ENCODE results near the gene USP6NL. TPM values are rescaled to one million over a fixed set of nuclear protein-coding genes. Genes with fewer than 3 reads are reported as not detected.

The USP6NL gene
- polyA plus RNA-seq, 1 donor (not counting 4 experiments of a cell fraction or from before 2014, with no cell fraction given): 8.7 TPM

- H2AFZ ChIP-seq (ENCODE audit: control insufficient read depth, low read length): no peak overlapping the region
- H4K20me1 ChIP-seq (ENCODE audit: control insufficient read depth, extremely low read depth, insufficient read depth, low read length): no peaks in the 10 kb centered on the region
- H3K4me1 ChIP-seq (ENCODE audit: control insufficient read depth, extremely low read depth, insufficient read depth, low read length): no peaks in the 10 kb centered on the region
- H3K79me2 ChIP-seq (ENCODE audit: control insufficient read depth, insufficient read depth, low read length): no peaks in the 10 kb centered on the region
- no peaks in the 10 kb centered on the region for H3K9me3 ChIP-seq (ENCODE audit: control insufficient read depth, low read depth, low read length)
- H3K27ac ChIP-seq (ENCODE audit: control insufficient read depth, insufficient read depth, low read length): no peak overlapping the region
- H3K36me3 ChIP-seq (ENCODE audit: control insufficient read depth in 2 of 2, extremely low read depth in 1 of 2, insufficient read depth in 2 of 2, low read length in 2 of 2): peaks cover 5 to 11% of the 10 kb centered on the region in 2 experiments
- FAIRE-seq (no peak), DNase-seq (ENCODE audit: low read depth, low spot score) (no peak)
- H3K9ac ChIP-seq (ENCODE audit: control insufficient read depth, extremely low read depth, insufficient read depth, low read length): no peak overlapping the region
- no peak overlapping the region for H3K4me2 ChIP-seq (ENCODE audit: control insufficient read depth, extremely low read depth, insufficient read depth, low read depth, low read length)
- H3K27me3 ChIP-seq (ENCODE audit: control insufficient read depth, extremely low read depth, insufficient read depth, low read length): no peaks in the 10 kb centered on the region
- no peak overlapping the region for H3K4me3 ChIP-seq (ENCODE audit: control insufficient read depth in 2 of 3, extremely low read depth in 1 of 3, insufficient read depth in 2 of 3, low read depth in 1 of 3, low read length in 3 of 3)
- no peaks in the 10 kb centered on the region for H3K9me1 ChIP-seq (ENCODE audit: control insufficient read depth, extremely low read depth, insufficient read depth, low read length)
- TF ChIP-seq EZH2 (IDR thresholded peaks at IDR 0.05; ENCODE audit: low read length) (no peak), CTCF (optimal IDR thresholded peaks at IDR 0.05 in 1 of 3, IDR thresholded peaks at IDR 0.05 in 1 of 3, conservative IDR thresholded peaks at IDR 0.05 in 1 of 3; ENCODE audit: extremely low read depth in 1 of 3, insufficient read depth in 2 of 3, low read length in 3 of 3) (no peak)
- dilution Hi-C loops (cut with MboI; ENCODE audit: extremely low pct_ligation_motif_present, low sequenced_read_pairs): no loop called here
Observed at GRCh38 chr10:11463111-11463510, 148.3 kb downstream of the USP6NL start.

GRCh38 chr10:11462071-11462470, 149.4 kb downstream of the USP6NL start:
- Histone ChIP-seq H3K4me3 (ENCODE audit: control insufficient read depth in 2 of 3, extremely low read depth in 1 of 3, insufficient read depth in 2 of 3, low read depth in 1 of 3, low read length in 3 of 3) (no peak overlapping the region), H2AFZ (ENCODE audit: control insufficient read depth, low read length) (no peak overlapping the region), H3K4me1 (ENCODE audit: control insufficient read depth, extremely low read depth, insufficient read depth, low read length) (no peaks in the 10 kb centered on the region), H3K9me1 (ENCODE audit: control insufficient read depth, extremely low read depth, insufficient read depth, low read length) (no peaks in the 10 kb centered on the region), H3K9me3 (ENCODE audit: control insufficient read depth, low read depth, low read length) (no peaks in the 10 kb centered on the region), H3K36me3 (ENCODE audit: control insufficient read depth in 2 of 2, extremely low read depth in 1 of 2, insufficient read depth in 2 of 2, low read length in 2 of 2) (peaks cover 5 to 11% of the 10 kb centered on the region in 2 experiments), H3K27me3 (ENCODE audit: control insufficient read depth, extremely low read depth, insufficient read depth, low read length) (no peaks in the 10 kb centered on the region), H3K27ac (ENCODE audit: control insufficient read depth, insufficient read depth, low read length) (no peak overlapping the region), H3K79me2 (ENCODE audit: control insufficient read depth, insufficient read depth, low read length) (no peaks in the 10 kb centered on the region), H3K9ac (ENCODE audit: control insufficient read depth, extremely low read depth, insufficient read depth, low read length) (no peak overlapping the region), H3K4me2 (ENCODE audit: control insufficient read depth, extremely low read depth, insufficient read depth, low read depth, low read length) (no peak overlapping the region), H4K20me1 (ENCODE audit: control insufficient read depth, extremely low read depth, insufficient read depth, low read length) (no peaks in the 10 kb centered on the region)
- FAIRE-seq (no peak), DNase-seq (ENCODE audit: low read depth, low spot score) (no peak)
- dilution Hi-C loops (cut with MboI; ENCODE audit: extremely low pct_ligation_motif_present, low sequenced_read_pairs): no loop called here
- TF ChIP-seq EZH2 (IDR thresholded peaks at IDR 0.05; ENCODE audit: low read length): no peak
- TF ChIP-seq CTCF (optimal IDR thresholded peaks at IDR 0.05 in 1 of 3, IDR thresholded peaks at IDR 0.05 in 1 of 3, conservative IDR thresholded peaks at IDR 0.05 in 1 of 3; ENCODE audit: extremely low read depth in 1 of 3, insufficient read depth in 2 of 3, low read length in 3 of 3): no peak
